ENCODE data around the gene LRP1B. TPM values are rescaled to one million over a fixed set of nuclear protein-coding genes. Genes with fewer than 3 reads are reported as not detected.

The LRP1B gene
- polyA plus RNA-seq, 1 of the 3 experiments (the other 2 are of a cell fraction): 0.28 TPM

DNA sequence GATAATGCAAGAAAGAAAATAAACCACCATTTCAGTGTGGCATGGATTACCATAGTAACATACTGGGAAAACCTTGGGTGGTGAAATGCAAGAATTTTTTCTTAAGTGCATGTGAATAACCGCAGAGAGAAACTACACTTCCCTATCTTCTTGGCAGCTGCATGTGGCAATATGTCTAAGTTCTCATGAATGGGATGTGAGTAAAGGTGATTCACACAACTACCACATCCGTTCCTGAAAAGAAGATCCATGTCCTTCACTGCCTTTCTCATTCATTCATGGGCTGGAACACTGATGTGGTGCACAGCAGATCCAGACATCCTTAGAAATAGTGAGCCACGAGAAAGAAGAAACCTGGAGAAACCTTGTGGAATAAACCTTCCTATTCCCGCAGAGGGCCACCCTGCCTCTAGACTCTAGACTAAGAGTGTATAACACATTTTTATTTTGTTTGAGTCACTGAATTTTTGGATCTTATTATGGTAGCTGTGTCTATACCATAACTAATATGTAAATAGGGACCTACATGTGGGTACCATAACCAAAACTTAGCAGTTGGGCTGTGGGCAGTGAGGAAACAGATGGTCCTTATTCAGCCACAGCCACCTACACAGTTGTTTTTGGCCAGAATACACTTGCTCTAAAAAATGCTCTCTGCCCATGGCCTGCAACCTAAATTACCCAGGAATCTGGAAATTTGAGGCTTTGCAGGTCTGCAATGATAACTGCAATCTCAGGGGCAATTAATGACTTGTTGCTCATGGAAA, 573.3 kb downstream of the LRP1B start:
- H3K27me3 ChIP-seq (ENCODE audit: insufficient read depth): no peaks in the 10 kb centered on the region
- ChIA-PET CTCF (no interaction called here), POLR2A (no interaction called here)
- H3K9me2 ChIP-seq: no peaks in the 10 kb centered on the region
- no peak overlapping the region for H3K9ac ChIP-seq
- DNase-seq: no peak
- H3K36me3 ChIP-seq (replicated peaks in 1 of 2; ENCODE audit: control insufficient read depth in 1 of 2, insufficient read depth in 2 of 2, low read length in 1 of 2): no peaks in the 10 kb centered on the region
- H2AFZ ChIP-seq (ENCODE audit: low read depth): no peak overlapping the region
- no peaks in the 10 kb centered on the region for H3K9me3 ChIP-seq
- WGBS (ENCODE audit: low lambda C conversion rate): 22% methylated on average over 4 of the region's 4 CpGs
- peaks cover 0 to 7% of the 10 kb centered on the region in 2 experiments; a peak in 2 of 4 replicates for H3K4me1 ChIP-seq (ENCODE audit: control insufficient read depth in 1 of 2, insufficient read depth in 2 of 2, low read depth in 1 of 2, low read length in 1 of 2)
- no peaks in the 10 kb centered on the region for H4K20me1 ChIP-seq (ENCODE audit: insufficient read depth)
- no peaks in the 10 kb centered on the region for H3K79me2 ChIP-seq (ENCODE audit: insufficient read depth)
- peak overlapping the region in 1 of 2 experiments; percentile 82; a peak in 2 of 4 replicates for H3K27ac ChIP-seq (ENCODE audit: low read depth in 2 of 2, low read length in 1 of 2)
- no peak overlapping the region for H3K4me3 ChIP-seq (ENCODE audit: low read depth in 2 of 2, low read length in 1 of 2)
- H3K4me2 ChIP-seq: peak overlapping the region; percentile 3; the same call in 1 of the 2 replicates
- peaks cover 5% of the 10 kb centered on the region for H3F3A ChIP-seq (replicated peaks; ENCODE audit: insufficient read depth)
- TF ChIP-seq TEAD4 (IDR thresholded peaks at IDR 0.05; ENCODE audit: borderline replicate concordance, insufficient read depth) (peak; percentile 91), FOXM1 (IDR thresholded peaks at IDR 0.05; ENCODE audit: low read depth) (peak; percentile 71; the same call in 1 of the 2 replicates), TCF12 (IDR thresholded peaks at IDR 0.05) (peak; percentile 93), RCOR1 (IDR thresholded peaks at IDR 0.05; ENCODE audit: low read length) (no peak), EZH2phosphoT487 (IDR thresholded peaks at IDR 0.05; ENCODE audit: borderline replicate concordance, low read depth) (no peak), GABPA (IDR thresholded peaks at IDR 0.05; ENCODE audit: low read depth) (no peak), FOSL2 (IDR thresholded peaks at IDR 0.05; ENCODE audit: borderline replicate concordance, low read depth) (peak; percentile 83; the same call in 1 of the 2 replicates), RAD21 (IDR thresholded peaks at IDR 0.05; ENCODE audit: low read length) (no peak), EP300 (IDR thresholded peaks at IDR 0.05; ENCODE audit: borderline replicate concordance in 1 of 2, low read depth in 1 of 2, low read length in 1 of 2) (peak; percentile 33 to 90; a peak in 1 of 4 replicates), RXRA (IDR thresholded peaks at IDR 0.05; ENCODE audit: borderline replicate concordance, low read depth) (peak; percentile 72), TAF1 (IDR thresholded peaks at IDR 0.05; ENCODE audit: borderline replicate concordance, low read depth, low read length) (no peak), SIN3A (IDR thresholded peaks at IDR 0.05; ENCODE audit: borderline replicate concordance, low read depth, low read length) (no peak; the same call in 1 of the 2 replicates), MEF2A (IDR thresholded peaks at IDR 0.05; ENCODE audit: borderline replicate concordance, low read depth) (no peak; the same call in 1 of the 2 replicates), CHD2 (IDR thresholded peaks at IDR 0.05; ENCODE audit: low read length, partially characterized antibody) (no peak), ELF1 (IDR thresholded peaks at IDR 0.05) (no peak; the same call in 1 of the 2 replicates), JUND (IDR thresholded peaks at IDR 0.05) (peak; percentile 75), FOXJ3 (CRISPR knock-in tag; IDR thresholded peaks at IDR 0.05) (no peak), RFX5 (IDR thresholded peaks at IDR 0.05; ENCODE audit: low read length) (no peak), SMC3 (IDR thresholded peaks at IDR 0.05; ENCODE audit: low read depth, low read length) (no peak), POLR2AphosphoS5 (IDR thresholded peaks at IDR 0.05; ENCODE audit: low read depth, low read length) (peak; percentile 69), NFIC (IDR thresholded peaks at IDR 0.05; ENCODE audit: borderline replicate concordance) (peak; percentile 92), NRF1 (IDR thresholded peaks at IDR 0.05; ENCODE audit: low read depth, low read length) (no peak)
- TF ChIP-seq, protein P1, sequence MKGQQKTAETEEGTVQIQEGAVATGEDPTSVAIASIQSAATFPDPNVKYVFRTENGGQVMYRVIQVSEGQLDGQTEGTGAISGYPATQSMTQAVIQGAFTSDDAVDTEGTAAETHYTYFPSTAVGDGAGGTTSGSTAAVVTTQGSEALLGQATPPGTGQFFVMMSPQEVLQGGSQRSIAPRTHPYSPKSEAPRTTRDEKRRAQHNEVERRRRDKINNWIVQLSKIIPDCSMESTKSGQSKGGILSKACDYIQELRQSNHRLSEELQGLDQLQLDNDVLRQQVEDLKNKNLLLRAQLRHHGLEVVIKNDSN (IDR thresholded peaks at IDR 0.05; ENCODE audit: borderline replicate concordance, low read depth): no peak
- TF ChIP-seq, protein P2, sequence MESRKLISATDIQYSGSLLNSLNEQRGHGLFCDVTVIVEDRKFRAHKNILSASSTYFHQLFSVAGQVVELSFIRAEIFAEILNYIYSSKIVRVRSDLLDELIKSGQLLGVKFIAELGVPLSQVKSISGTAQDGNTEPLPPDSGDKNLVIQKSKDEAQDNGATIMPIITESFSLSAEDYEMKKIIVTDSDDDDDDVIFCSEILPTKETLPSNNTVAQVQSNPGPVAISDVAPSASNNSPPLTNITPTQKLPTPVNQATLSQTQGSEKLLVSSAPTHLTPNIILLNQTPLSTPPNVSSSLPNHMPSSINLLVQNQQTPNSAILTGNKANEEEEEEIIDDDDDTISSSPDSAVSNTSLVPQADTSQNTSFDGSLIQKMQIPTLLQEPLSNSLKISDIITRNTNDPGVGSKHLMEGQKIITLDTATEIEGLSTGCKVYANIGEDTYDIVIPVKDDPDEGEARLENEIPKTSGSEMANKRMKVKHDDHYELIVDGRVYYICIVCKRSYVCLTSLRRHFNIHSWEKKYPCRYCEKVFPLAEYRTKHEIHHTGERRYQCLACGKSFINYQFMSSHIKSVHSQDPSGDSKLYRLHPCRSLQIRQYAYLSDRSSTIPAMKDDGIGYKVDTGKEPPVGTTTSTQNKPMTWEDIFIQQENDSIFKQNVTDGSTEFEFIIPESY (IDR thresholded peaks at IDR 0.05; ENCODE audit: borderline replicate concordance, low read depth): no peak
- TF ChIP-seq, protein P3, sequence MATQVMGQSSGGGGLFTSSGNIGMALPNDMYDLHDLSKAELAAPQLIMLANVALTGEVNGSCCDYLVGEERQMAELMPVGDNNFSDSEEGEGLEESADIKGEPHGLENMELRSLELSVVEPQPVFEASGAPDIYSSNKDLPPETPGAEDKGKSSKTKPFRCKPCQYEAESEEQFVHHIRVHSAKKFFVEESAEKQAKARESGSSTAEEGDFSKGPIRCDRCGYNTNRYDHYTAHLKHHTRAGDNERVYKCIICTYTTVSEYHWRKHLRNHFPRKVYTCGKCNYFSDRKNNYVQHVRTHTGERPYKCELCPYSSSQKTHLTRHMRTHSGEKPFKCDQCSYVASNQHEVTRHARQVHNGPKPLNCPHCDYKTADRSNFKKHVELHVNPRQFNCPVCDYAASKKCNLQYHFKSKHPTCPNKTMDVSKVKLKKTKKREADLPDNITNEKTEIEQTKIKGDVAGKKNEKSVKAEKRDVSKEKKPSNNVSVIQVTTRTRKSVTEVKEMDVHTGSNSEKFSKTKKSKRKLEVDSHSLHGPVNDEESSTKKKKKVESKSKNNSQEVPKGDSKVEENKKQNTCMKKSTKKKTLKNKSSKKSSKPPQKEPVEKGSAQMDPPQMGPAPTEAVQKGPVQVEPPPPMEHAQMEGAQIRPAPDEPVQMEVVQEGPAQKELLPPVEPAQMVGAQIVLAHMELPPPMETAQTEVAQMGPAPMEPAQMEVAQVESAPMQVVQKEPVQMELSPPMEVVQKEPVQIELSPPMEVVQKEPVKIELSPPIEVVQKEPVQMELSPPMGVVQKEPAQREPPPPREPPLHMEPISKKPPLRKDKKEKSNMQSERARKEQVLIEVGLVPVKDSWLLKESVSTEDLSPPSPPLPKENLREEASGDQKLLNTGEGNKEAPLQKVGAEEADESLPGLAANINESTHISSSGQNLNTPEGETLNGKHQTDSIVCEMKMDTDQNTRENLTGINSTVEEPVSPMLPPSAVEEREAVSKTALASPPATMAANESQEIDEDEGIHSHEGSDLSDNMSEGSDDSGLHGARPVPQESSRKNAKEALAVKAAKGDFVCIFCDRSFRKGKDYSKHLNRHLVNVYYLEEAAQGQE (IDR thresholded peaks at IDR 0.05; ENCODE audit: low read depth, low read length): peak; percentile 72; the same call in 1 of the 2 replicates
- TF ChIP-seq, protein P4, sequence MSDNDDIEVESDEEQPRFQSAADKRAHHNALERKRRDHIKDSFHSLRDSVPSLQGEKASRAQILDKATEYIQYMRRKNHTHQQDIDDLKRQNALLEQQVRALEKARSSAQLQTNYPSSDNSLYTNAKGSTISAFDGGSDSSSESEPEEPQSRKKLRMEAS (IDR thresholded peaks at IDR 0.05; ENCODE audit: low read depth): peak; percentile 54
- TF ChIP-seq, protein P5, sequence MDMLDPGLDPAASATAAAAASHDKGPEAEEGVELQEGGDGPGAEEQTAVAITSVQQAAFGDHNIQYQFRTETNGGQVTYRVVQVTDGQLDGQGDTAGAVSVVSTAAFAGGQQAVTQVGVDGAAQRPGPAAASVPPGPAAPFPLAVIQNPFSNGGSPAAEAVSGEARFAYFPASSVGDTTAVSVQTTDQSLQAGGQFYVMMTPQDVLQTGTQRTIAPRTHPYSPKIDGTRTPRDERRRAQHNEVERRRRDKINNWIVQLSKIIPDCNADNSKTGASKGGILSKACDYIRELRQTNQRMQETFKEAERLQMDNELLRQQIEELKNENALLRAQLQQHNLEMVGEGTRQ (IDR thresholded peaks at IDR 0.05; ENCODE audit: borderline replicate concordance, low read depth, low read length): no peak
